ENCODE data around the gene HAPLN3.

HAPLN3 gene

DNA sequence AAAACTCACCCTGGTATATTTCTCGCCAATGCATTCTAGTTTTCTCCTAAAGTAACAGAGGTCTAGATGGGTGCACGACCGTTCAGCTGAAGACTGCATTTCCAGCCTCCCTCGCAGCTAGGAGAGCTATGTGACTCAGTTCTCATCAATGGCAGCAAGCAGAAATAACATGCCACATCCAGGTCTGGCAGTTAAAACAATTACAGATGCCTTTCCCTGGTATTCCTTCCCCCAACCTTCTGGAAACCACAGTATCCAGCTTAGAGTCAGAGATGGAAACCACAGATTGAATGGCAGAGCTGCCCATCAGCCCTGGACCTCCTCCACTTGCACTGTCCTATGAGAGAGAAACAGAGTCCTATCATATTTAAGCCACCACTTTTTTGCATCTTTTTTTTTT is 4.8 kb downstream of the HAPLN3 start:
- H3K9me3 Mint-ChIP-seq: no peaks in the 10 kb centered on the region
- no peak overlapping the region for H3K27ac Mint-ChIP-seq
- ATAC-seq (no peak), DNase-seq (ENCODE audit: low spot score in 2 of 2) (no peak)
- H3K36me3 Mint-ChIP-seq: peaks cover 33% of the 10 kb centered on the region
- peaks cover 7% of the 10 kb centered on the region for H3K4me1 Mint-ChIP-seq
- no peak overlapping the region for H3K4me3 Mint-ChIP-seq

DNA sequence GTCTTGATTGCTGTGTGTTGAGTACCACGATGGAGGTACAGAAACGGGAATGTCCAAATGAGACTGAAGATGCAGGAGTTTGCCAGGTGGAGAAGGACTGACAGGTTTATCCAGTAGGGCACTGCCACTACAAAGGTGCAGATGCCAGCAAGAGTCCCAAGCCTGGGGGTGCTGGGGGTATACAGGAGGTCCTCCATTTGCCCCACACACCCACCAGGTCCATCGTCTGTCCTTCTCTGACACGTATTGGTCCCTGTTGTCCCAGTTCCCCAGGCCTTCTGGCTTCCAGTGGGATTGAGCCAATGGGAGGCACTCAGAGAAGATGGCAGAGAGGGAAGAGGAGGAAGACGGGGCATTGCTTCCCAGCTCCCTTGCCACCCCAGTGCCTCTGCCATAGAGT is 6.6 kb downstream of the HAPLN3 start:
- ATAC-seq (no peak), DNase-seq (ENCODE audit: low spot score in 2 of 2) (no peak)
- H3K9me3 Mint-ChIP-seq: no peaks in the 10 kb centered on the region
- no peak overlapping the region for H3K27ac Mint-ChIP-seq
- no peak overlapping the region for H3K4me3 Mint-ChIP-seq
- H3K36me3 Mint-ChIP-seq: peaks cover 45% of the 10 kb centered on the region
- no peaks in the 10 kb centered on the region for H3K4me1 Mint-ChIP-seq

DNA sequence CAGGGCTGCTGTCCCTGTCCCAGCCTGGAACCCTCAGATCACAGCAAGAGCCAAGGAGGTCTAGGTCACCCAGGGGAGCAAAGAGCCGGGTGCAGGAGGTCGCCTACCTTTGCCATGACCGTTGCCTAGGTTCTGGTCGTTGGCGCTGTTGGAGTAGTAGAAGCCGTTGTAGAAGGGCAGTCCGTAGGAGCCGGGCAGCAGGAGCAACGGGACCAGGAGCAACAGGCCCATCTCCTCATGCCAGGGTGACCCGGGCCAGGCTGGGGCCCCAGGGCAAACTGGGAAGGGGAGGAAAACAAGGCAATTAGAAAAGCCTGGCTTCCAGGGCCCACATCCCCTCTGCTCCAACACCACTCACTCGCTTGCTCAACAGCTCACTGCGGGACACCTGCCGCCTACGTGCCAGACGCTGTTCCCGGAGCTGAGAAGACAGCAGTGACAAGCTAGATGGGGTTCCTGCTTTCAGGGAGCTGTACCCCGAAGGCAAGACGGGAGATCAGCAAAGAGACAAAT is 8.2 kb downstream of the HAPLN3 start:
- DNase-seq (ENCODE audit: low spot score in 2 of 2): no peak
- no peak overlapping the region for H3K4me3 Mint-ChIP-seq

DNA sequence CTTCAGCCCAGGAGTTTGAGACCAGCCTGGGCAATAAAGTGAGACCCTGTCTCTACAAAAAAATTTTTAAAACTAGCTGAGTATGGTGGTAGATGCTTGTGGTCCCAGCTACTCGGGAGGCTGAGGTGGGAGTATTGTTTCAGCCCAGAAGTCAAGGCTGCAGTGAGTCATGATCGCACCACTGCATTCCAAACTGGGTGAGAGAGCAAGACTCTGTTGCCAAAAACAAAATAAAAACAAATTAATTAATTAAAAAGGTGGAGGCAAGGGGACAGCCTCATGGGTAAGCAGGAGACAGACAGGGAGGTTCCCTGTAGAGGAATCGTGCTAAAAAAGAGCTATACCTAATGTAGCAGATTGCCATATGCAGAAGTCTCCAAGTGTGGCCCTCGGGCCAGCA is 12.6 kb downstream of the HAPLN3 start:
- DNase-seq (ENCODE audit: low spot score in 2 of 2) (no peak), ATAC-seq (no peak)
- H3K4me1 Mint-ChIP-seq: no peaks in the 10 kb centered on the region
- no peak overlapping the region for H3K27ac Mint-ChIP-seq
- H3K36me3 Mint-ChIP-seq: peaks cover 51% of the 10 kb centered on the region
- H3K4me3 Mint-ChIP-seq: no peak overlapping the region
- H3K9me3 Mint-ChIP-seq: no peaks in the 10 kb centered on the region

More for the DNA sequence above, 8.2 kb downstream of the HAPLN3 start:
- peaks cover 51% of the 10 kb centered on the region for H3K36me3 Mint-ChIP-seq
- ATAC-seq: no peak
- H3K9me3 Mint-ChIP-seq: no peaks in the 10 kb centered on the region
- no peaks in the 10 kb centered on the region for H3K4me1 Mint-ChIP-seq
- no peak overlapping the region for H3K27ac Mint-ChIP-seq

DNA sequence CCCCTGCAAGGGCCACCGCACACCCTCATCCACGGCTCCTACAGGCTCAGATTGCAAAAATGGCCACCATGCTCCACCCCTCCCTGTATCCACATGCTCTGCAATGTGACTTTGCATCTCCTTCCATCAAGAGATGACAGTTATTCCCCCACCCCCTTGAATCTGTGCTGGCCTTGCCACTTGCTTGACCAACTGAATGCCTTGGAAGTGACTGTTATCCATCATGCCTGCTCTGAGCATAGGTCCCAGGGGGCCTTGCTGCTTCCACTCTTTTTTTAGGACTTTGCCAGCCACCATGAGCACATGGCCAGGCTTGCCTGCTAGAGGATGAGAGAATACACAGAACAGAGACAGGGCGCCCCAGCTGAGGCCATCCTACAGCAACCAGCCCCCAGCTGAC is 13.6 kb downstream of the HAPLN3 start:
- Mint-ChIP-seq H3K4me3 (no peak overlapping the region), H3K4me1 (no peaks in the 10 kb centered on the region), H3K9me3 (no peaks in the 10 kb centered on the region), H3K36me3 (peaks cover 45% of the 10 kb centered on the region), H3K27ac (no peak overlapping the region)
- DNase-seq (ENCODE audit: low spot score in 2 of 2): no peak
- ATAC-seq: no peak

DNA sequence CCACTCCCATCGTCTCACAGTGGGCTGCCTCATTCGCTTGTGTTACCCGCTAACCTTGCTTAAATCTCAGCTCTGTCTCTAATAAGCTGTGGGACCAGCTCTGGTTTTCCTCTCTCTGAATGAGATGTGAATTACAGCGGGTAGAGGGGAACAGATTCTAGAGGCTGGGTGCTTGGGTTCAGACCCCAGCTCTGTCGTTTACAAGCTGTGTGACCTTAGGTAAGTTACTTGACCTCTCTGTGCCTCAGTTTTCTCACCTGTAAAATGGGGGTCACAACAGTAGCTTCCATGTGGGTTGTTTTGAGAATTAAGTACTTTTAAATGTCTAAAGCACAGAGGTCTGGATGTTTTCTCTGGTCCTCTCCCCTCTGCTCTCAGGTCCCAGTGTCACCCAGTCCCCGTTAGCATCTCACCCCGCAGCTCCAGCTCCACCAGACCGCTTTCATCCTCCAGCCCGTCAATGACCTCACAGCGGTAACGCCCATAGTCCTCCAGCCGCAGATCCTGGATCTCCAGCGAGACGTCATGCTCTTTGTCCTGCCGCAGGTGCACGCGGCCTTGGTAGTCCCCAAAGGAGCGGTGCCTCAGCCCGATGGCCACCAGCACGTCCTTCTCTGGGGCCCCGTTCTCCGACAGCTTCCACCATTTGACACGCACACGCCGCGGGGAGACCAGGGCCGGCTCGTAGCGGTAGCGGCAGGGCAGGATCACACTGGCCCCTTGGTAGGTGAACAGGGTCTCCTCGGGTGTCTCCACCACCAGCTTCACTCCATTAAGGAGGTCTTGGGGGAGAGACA is 14.2 kb downstream of the HAPLN3 start:
- DNase-seq (ENCODE audit: low spot score in 2 of 2) (no peak), ATAC-seq (no peak)
- no peak overlapping the region for H3K4me3 Mint-ChIP-seq
- no peaks in the 10 kb centered on the region for H3K9me3 Mint-ChIP-seq
- H3K36me3 Mint-ChIP-seq: peaks cover 44% of the 10 kb centered on the region
- no peak overlapping the region for H3K27ac Mint-ChIP-seq
- no peaks in the 10 kb centered on the region for H3K4me1 Mint-ChIP-seq

DNA sequence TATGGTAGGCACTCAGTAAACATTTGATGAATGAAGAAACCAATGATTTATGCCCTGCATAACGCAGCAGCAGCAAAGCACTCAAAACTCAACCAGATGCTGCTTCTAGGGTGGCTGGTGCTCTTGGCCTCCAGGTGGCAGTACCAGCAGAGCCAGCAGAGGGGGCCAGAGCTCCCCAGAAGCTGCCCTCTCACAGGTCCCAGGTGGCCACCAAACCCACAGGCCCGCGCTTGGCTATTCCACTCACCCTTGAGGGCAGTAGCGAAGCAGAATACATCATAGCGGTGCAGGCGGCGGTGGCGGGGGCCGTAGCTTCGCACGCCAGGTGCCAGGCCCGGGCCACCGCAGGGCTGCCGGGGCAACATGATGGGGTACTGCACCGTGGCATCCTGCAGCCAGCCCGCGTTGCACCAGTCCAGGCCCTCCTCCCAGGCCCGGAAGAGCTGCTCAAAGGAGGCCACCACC is 16.6 kb downstream of the HAPLN3 start:
- peak; percentile 61 for ATAC-seq
- H3K36me3 Mint-ChIP-seq: peaks cover 23% of the 10 kb centered on the region

DNA sequence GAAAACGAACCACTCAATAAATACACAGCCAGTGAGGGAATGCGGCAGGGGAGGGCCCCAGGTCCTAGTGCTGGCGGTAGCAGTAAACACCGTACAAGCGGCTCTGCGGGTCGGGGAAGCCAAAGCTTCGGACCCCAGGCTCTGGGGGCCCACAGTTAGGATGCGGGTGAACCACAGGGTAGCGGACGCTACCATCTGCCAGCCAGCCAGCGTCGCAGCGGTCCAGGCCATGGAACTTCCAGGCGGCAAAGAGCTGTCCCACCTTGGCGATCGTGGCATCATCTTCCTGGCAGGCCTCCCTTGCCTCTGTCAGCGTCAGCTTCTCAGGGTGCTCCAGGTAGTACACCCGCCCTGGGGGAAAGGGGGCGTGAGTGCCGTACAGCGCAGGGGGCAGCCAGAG is 17.4 kb downstream of the HAPLN3 start:
- ATAC-seq: no peak
- no peaks in the 10 kb centered on the region for H3K4me1 Mint-ChIP-seq
- no peak overlapping the region for H3K4me3 Mint-ChIP-seq
- no peak for DNase-seq (ENCODE audit: low spot score in 2 of 2)
- H3K9me3 Mint-ChIP-seq: no peaks in the 10 kb centered on the region
- peaks cover 17% of the 10 kb centered on the region for H3K36me3 Mint-ChIP-seq
- H3K27ac Mint-ChIP-seq: no peak overlapping the region

More for the DNA sequence above, 16.6 kb downstream of the HAPLN3 start:
- peak; percentile 11 to 64 for DNase-seq (ENCODE audit: low spot score in 2 of 2)
- Mint-ChIP-seq H3K27ac (no peak overlapping the region), H3K4me3 (no peak overlapping the region), H3K9me3 (no peaks in the 10 kb centered on the region), H3K4me1 (no peaks in the 10 kb centered on the region)

DNA sequence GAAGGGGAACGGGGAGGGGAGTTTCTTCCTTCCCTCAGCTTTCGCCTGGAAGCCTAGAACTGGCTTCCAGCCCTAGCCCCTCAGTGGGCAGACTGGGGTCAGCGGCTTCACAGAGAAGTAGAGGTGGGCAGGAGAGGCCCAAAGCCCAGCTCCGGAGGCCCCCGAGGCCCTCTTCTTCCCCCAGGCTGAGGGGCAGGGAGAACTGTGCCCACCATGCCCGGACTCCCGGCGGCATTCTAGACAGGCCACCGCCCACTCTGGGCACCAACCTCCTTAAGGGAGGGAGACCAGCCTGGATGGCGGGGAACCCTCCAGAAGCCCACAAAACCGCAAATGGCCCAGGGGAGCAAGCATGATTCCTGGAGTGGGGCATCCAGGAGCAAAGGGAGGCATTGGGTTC is 17.9 kb downstream of the HAPLN3 start:
- Mint-ChIP-seq H3K9me3 (no peaks in the 10 kb centered on the region), H3K4me1 (no peaks in the 10 kb centered on the region), H3K27ac (no peak overlapping the region), H3K36me3 (peaks cover 17% of the 10 kb centered on the region), H3K4me3 (no peak overlapping the region)
- DNase-seq (ENCODE audit: low spot score in 2 of 2) (no peak), ATAC-seq (no peak)

DNA sequence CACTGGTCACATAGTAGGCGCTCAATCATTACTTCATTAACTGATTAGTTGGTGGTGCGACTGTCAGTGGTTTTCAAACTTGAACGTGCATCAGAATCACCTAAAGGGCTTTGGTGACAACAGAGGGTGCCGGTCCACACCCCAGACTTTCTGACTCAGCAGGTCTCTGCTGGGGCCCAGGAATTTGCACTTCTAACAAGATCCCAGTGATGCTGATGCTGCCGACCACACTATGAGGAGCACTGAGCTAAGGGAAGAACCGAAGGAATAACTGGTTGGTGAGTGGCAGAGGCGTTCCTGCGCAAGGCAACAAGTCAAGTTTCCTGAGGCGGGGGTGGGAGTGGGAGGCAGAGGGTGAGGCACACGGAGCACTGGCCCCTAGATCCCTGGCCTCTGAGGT is 18.8 kb downstream of the HAPLN3 start:
- DNase-seq (ENCODE audit: low spot score in 2 of 2) (no peak), ATAC-seq (no peak)
- no peak overlapping the region for H3K4me3 Mint-ChIP-seq
- H3K4me1 Mint-ChIP-seq: no peaks in the 10 kb centered on the region
- H3K27ac Mint-ChIP-seq: no peak overlapping the region
- H3K36me3 Mint-ChIP-seq: peaks cover 15% of the 10 kb centered on the region
- no peaks in the 10 kb centered on the region for H3K9me3 Mint-ChIP-seq

DNA sequence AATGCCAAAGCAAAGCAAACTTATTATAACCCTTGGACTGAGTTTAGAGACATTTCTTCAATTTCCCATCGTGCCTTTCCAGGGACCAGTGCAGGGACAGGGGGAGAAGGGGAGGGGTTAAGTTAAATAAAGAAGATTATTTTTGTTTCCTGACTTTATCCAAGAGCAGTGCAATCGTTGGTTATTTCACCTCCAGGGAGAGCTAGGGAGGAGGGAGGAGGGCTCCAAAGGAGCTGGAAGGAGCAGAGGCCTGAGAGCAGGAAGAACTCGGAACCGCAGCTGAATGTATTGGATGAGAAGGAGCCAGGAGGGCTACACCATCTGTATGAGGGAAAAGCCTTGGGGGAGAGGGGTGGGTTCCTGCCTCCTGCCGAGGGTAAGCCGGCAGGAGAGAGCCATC is 20.7 kb downstream of the HAPLN3 start:
- no peak for DNase-seq (ENCODE audit: low spot score in 2 of 2)
- Mint-ChIP-seq H3K27ac (no peak overlapping the region), H3K4me1 (no peaks in the 10 kb centered on the region), H3K4me3 (no peak overlapping the region), H3K9me3 (no peaks in the 10 kb centered on the region), H3K36me3 (peaks cover 9% of the 10 kb centered on the region)
- ATAC-seq: no peak

DNA sequence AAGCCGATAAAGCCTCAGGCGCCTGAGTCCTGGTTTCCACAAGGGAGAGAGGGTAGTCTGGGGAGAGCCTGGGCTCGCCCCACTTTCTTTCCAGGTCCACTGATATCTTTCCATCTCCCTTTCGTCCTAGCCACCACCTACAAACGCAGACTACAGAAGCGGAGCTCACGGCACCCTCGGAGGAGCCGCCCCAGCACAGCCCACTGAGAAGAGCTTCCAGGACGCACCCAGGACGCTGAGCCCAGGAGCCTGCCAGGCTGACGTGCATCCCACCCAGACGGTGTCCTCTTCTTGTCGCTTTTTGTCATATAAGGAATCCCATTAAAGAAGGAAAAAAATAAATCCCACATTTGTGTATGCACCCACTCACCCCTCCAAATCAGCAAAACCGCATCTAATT is 21.1 kb downstream of the HAPLN3 start:
- Mint-ChIP-seq H3K27ac (no peak overlapping the region), H3K9me3 (no peaks in the 10 kb centered on the region), H3K36me3 (peaks cover 9% of the 10 kb centered on the region), H3K4me3 (no peak overlapping the region), H3K4me1 (no peaks in the 10 kb centered on the region)
- no peak for DNase-seq (ENCODE audit: low spot score in 2 of 2)
- ATAC-seq: no peak

DNA sequence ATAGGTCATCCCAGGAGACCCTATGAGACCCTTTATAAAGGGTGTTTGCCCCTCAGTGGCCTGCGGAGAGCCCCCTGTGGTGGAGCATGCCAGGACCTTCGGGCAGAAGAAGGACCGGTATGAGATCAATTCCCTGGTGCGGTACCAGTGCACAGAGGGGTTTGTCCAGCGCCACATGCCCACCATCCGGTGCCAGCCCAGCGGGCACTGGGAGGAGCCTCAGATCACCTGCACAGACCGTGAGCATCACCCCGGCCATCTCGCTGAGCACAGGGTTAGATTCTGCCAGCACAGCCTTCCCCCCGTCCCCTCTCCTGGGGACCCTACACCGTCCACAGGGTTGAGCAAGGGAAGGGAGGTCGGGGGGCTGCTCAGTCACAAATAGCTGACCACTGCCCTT is 21.6 kb downstream of the HAPLN3 start:
- peaks cover 9% of the 10 kb centered on the region for H3K36me3 Mint-ChIP-seq
- no peaks in the 10 kb centered on the region for H3K4me1 Mint-ChIP-seq
- no peaks in the 10 kb centered on the region for H3K9me3 Mint-ChIP-seq
- no peak overlapping the region for H3K4me3 Mint-ChIP-seq
- ATAC-seq (no peak), DNase-seq (ENCODE audit: low spot score in 2 of 2) (no peak)
- no peak overlapping the region for H3K27ac Mint-ChIP-seq

DNA sequence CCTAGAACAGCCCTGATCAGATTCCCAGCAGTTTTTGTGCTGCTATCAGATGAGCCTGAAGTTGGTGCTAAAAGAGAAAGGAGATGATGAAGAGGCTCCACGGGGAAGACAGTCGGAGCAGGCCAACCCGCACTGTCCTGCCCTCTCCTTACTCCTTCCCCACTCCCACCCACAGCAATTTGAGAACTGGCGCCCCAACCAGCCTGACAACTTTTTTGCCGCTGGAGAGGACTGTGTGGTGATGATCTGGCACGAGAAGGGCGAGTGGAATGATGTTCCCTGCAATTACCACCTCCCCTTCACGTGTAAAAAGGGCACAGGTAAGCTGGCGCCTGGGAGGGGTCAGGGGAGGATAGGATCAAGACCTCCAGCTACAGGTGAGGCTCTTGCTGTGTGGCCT is 22.6 kb downstream of the HAPLN3 start:
- Mint-ChIP-seq H3K9me3 (no peaks in the 10 kb centered on the region), H3K4me1 (no peaks in the 10 kb centered on the region), H3K36me3 (peaks cover 9% of the 10 kb centered on the region)

DNA sequence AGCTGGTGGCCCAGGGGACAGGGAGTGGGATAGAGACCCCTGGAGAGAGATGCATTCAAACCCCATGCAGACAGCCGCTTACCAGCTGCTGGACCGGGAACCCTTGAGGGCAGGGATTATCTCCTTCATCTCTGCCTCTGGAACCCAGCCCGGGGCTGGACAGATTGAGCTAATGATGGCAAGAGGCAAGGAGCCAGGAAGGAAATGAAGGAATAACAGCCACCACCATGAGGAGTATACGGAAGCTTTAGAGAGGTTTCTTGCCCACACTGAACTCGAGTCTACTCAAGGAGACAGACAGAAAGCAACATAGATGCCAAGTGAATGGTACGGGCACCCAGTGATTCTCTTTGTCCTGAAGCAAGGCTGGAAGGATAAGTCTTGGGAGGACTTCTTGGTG is 23.2 kb downstream of the HAPLN3 start:
- Mint-ChIP-seq H3K4me1 (no peaks in the 10 kb centered on the region), H3K9me3 (no peaks in the 10 kb centered on the region), H3K4me3 (no peak overlapping the region), H3K36me3 (peaks cover 9% of the 10 kb centered on the region), H3K27ac (no peak overlapping the region)
- no peak for ATAC-seq
- DNase-seq (ENCODE audit: low spot score in 2 of 2): no peak

More for the DNA sequence above, 22.6 kb downstream of the HAPLN3 start:
- no peak overlapping the region for H3K27ac Mint-ChIP-seq
- H3K4me3 Mint-ChIP-seq: no peak overlapping the region
- DNase-seq (ENCODE audit: low spot score in 2 of 2): no peak
- ATAC-seq: no peak

DNA sequence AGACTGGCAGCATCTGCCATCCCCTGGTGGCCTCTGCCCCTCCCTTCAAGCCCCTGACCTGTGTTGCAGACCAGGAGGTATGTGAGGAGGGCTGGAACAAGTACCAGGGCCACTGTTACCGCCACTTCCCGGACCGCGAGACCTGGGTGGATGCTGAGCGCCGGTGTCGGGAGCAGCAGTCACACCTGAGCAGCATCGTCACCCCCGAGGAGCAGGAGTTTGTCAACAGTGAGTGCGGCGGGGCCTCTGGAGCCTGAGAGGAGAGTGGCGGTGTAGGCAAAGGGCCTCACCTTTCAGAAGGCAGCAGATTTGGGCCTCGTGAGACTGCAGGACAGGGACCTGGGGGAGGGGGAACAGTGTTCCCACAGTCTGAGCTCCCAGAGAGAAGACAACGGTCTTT is 24.0 kb downstream of the HAPLN3 start:
- ATAC-seq: no peak
- Mint-ChIP-seq H3K4me1 (peaks cover under 1% of the 10 kb centered on the region), H3K36me3 (peaks cover 1% of the 10 kb centered on the region), H3K27ac (no peak overlapping the region), H3K9me3 (no peaks in the 10 kb centered on the region), H3K4me3 (no peak overlapping the region)
- no peak for DNase-seq (ENCODE audit: low spot score in 2 of 2)
